22Rv1 (cell line): ENCODE results near the gene PML.

Experiments used
- H3K27ac ChIP-seq: fragments of 450-650 bp; 2 replicates; pipeline ENCODE4 v1.5.1; 2017
- CTCF ChIP-seq: fragments of 450-650 bp; IDR thresholded peaks from 2 replicates; pipeline ENCODE4 v1.5.1; 2017; ENCODE audit warnings: mild to moderate bottlenecking
- ZFX ChIP-seq: fragments of 450-650 bp; IDR thresholded peaks from 2 replicates; pipeline ENCODE4 v1.6.1; 2017; ENCODE audit warnings: antibody characterized with exemption, borderline replicate concordance

Gene PML

GRCh38 chr15:73954188-73955145, 40.0 kb upstream of the PML start:
- TF ChIP-seq ZFX (no peak), CTCF (no peak)
- H3K27ac ChIP-seq: no peak overlapping the region

GRCh38 chr15:73955326-73955725, 39.2 kb upstream of the PML start:
- H3K27ac ChIP-seq: no peak overlapping the region
- TF ChIP-seq ZFX (no peak), CTCF (no peak)

GRCh38 chr15:73955861-73956742, 38.4 kb upstream of the PML start:
- no peak for TF ChIP-seq ZFX
- no peak overlapping the region for H3K27ac ChIP-seq

GRCh38 chr15:73956743-73957135, 37.8 kb upstream of the PML start:
- no peak overlapping the region for H3K27ac ChIP-seq
- TF ChIP-seq ZFX: no peak
- TF ChIP-seq CTCF: no peak

- TF ChIP-seq ZFX (no peak), CTCF (no peak)
- H3K27ac ChIP-seq: no peak overlapping the region
These were observed 37.2 kb upstream of the PML start for GRCh38 chr15:73957276-73957675.

GRCh38 chr15:73957785-73958184, 36.7 kb upstream of the PML start:
- no peak overlapping the region for H3K27ac ChIP-seq
- TF ChIP-seq CTCF (no peak), ZFX (no peak)

- TF ChIP-seq CTCF: no peak
- no peak for TF ChIP-seq ZFX
- H3K27ac ChIP-seq: no peak overlapping the region
These were observed 35.4 kb upstream of the PML start for GRCh38 chr15:73959012-73959581.
